Measurements from ENCODE around the gene CCNC. TPM values are rescaled to one million over a fixed set of nuclear protein-coding genes. Genes with fewer than 3 reads are reported as not detected.

The CCNC gene
- total RNA-seq, 2 experiments from 2014 or later = 74.9 to 75.2 TPM

Other genes starting within 250 kb of the CCNC start
- gene FAXC, start 219.0 kb downstream of the CCNC start, total RNA-seq = under 1 TPM in 1 of 2 experiments, not detected in 1; 0.10 TPM
- gene COQ3, start 174.5 kb downstream of the CCNC start, total RNA-seq = 10 to 100 TPM; 19.3 to 19.7 TPM
- 10 to 100 TPM; 87.2 TPM for gene PNISR, start 143.4 kb downstream of the CCNC start, total RNA-seq
- 10 to 100 TPM; 19.1 to 19.4 TPM for gene USP45, start 53.2 kb downstream of the CCNC start, total RNA-seq
- gene PRDM13, start 38.2 kb upstream of the CCNC start, total RNA-seq = under 1 TPM in 1 of 2 experiments, not detected in 1; 0.11 TPM

All from activated CD8-positive, alpha-beta memory T cell treated with anti-CD3 and anti-CD28 coated beads for 36 hours (primary cell).